Measurements from ENCODE around the gene DNAJC15.
"Not testable (repeated sequence)": the region's sequence is repeated elsewhere in the genome, so short reads cannot be mapped to it uniquely, and the experiment has no call there.

DNAJC15 gene

GRCh38 chr13:43040581-43041368, 17.4 kb downstream of the DNAJC15 start:
- H3K4me1 ChIP-seq (ENCODE audit: control insufficient read depth in 1 of 2, insufficient read depth in 2 of 2, low read length in 2 of 2) = peaks cover 18 to 30% of the 10 kb centered on the region in 2 donors
- not testable (repeated sequence) for H3K9me3 ChIP-seq (ENCODE audit: control insufficient read depth in 1 of 2, low read length in 2 of 2); H3K27ac ChIP-seq (ENCODE audit: low read depth, low read length); H3K27me3 ChIP-seq (ENCODE audit: control insufficient read depth in 1 of 2, insufficient read depth in 2 of 2, low read length in 2 of 2); H3K4me3 ChIP-seq (ENCODE audit: low read depth in 1 of 2, low read length in 2 of 2); H3K36me3 ChIP-seq (ENCODE audit: control insufficient read depth in 1 of 2, insufficient read depth in 2 of 2, low read length in 2 of 2); H3K9ac ChIP-seq (ENCODE audit: low read depth in 1 of 2, low read length in 2 of 2)

- no peaks in the 10 kb centered on the region for H3K9me3 ChIP-seq (ENCODE audit: control insufficient read depth in 1 of 2, low read length in 2 of 2)
- no peaks in the 10 kb centered on the region for H3K27me3 ChIP-seq (ENCODE audit: control insufficient read depth in 1 of 2, insufficient read depth in 2 of 2, low read length in 2 of 2)
- H3K27ac ChIP-seq (ENCODE audit: low read depth, low read length) = no peak overlapping the region
- H3K4me3 ChIP-seq (ENCODE audit: low read depth in 1 of 2, low read length in 2 of 2) = no peak overlapping the region
- H3K9ac ChIP-seq (ENCODE audit: low read depth in 1 of 2, low read length in 2 of 2) = no peak overlapping the region
- peaks cover 21 to 30% of the 10 kb centered on the region in 2 donors for H3K4me1 ChIP-seq (ENCODE audit: control insufficient read depth in 1 of 2, insufficient read depth in 2 of 2, low read length in 2 of 2)
- peaks cover 0 to 7% of the 10 kb centered on the region in 2 donors for H3K36me3 ChIP-seq (ENCODE audit: control insufficient read depth in 1 of 2, insufficient read depth in 2 of 2, low read length in 2 of 2)
Measured at GRCh38 chr13:43041369-43041921, 18.1 kb downstream of the DNAJC15 start.

- Histone ChIP-seq H3K4me3 (ENCODE audit: low read depth in 1 of 2, low read length in 2 of 2) (no peak overlapping the region), H3K9ac (ENCODE audit: low read depth in 1 of 2, low read length in 2 of 2) (no peak overlapping the region), H3K4me1 (ENCODE audit: control insufficient read depth in 1 of 2, insufficient read depth in 2 of 2, low read length in 2 of 2) (peaks cover 21 to 30% of the 10 kb centered on the region in 2 donors), H3K9me3 (ENCODE audit: control insufficient read depth in 1 of 2, low read length in 2 of 2) (no peaks in the 10 kb centered on the region), H3K27ac (ENCODE audit: low read depth, low read length) (no peak overlapping the region), H3K36me3 (ENCODE audit: control insufficient read depth in 1 of 2, insufficient read depth in 2 of 2, low read length in 2 of 2) (peaks cover 0 to 3% of the 10 kb centered on the region in 2 donors), H3K27me3 (ENCODE audit: control insufficient read depth in 1 of 2, insufficient read depth in 2 of 2, low read length in 2 of 2) (no peaks in the 10 kb centered on the region)
Measured at GRCh38 chr13:43042410-43042921, 19.1 kb downstream of the DNAJC15 start.

- H3K27me3 ChIP-seq (ENCODE audit: control insufficient read depth in 1 of 2, insufficient read depth in 2 of 2, low read length in 2 of 2) = no peaks in the 10 kb centered on the region
- peaks cover 23 to 35% of the 10 kb centered on the region in 2 donors for H3K4me1 ChIP-seq (ENCODE audit: control insufficient read depth in 1 of 2, insufficient read depth in 2 of 2, low read length in 2 of 2)
- H3K4me3 ChIP-seq (ENCODE audit: low read depth in 1 of 2, low read length in 2 of 2) = peak overlapping the region in 1 of 2 donors; percentile 8
- peaks cover 0 to 3% of the 10 kb centered on the region in 2 donors for H3K36me3 ChIP-seq (ENCODE audit: control insufficient read depth in 1 of 2, insufficient read depth in 2 of 2, low read length in 2 of 2)
- peak overlapping the region in 1 of 2 donors; percentile 46 for H3K9ac ChIP-seq (ENCODE audit: low read depth in 1 of 2, low read length in 2 of 2)
- H3K27ac ChIP-seq (ENCODE audit: low read depth, low read length) = peak overlapping the region; percentile 60
- no peaks in the 10 kb centered on the region for H3K9me3 ChIP-seq (ENCODE audit: control insufficient read depth in 1 of 2, low read length in 2 of 2)
Measured at GRCh38 chr13:43044720-43045301, 21.4 kb downstream of the DNAJC15 start.

- Histone ChIP-seq H3K27ac (ENCODE audit: low read depth, low read length) (peak overlapping the region; percentile 60), H3K4me1 (ENCODE audit: control insufficient read depth in 1 of 2, insufficient read depth in 2 of 2, low read length in 2 of 2) (peaks cover 23 to 35% of the 10 kb centered on the region in 2 donors), H3K9ac (ENCODE audit: low read depth in 1 of 2, low read length in 2 of 2) (peak overlapping the region in 1 of 2 donors; percentile 46), H3K4me3 (ENCODE audit: low read depth in 1 of 2, low read length in 2 of 2) (peak overlapping the region in 1 of 2 donors; percentile 8)
- H3K9me3 ChIP-seq (ENCODE audit: control insufficient read depth in 1 of 2, low read length in 2 of 2); H3K27me3 ChIP-seq (ENCODE audit: control insufficient read depth in 1 of 2, insufficient read depth in 2 of 2, low read length in 2 of 2); H3K36me3 ChIP-seq (ENCODE audit: control insufficient read depth in 1 of 2, insufficient read depth in 2 of 2, low read length in 2 of 2): not testable (repeated sequence)
Measured at GRCh38 chr13:43045302-43045773, 22.0 kb downstream of the DNAJC15 start.

GRCh38 chr13:43046259-43046658, 22.9 kb downstream of the DNAJC15 start:
- Histone ChIP-seq H3K27me3 (ENCODE audit: control insufficient read depth in 1 of 2, insufficient read depth in 2 of 2, low read length in 2 of 2) (no peaks in the 10 kb centered on the region), H3K9me3 (ENCODE audit: control insufficient read depth in 1 of 2, low read length in 2 of 2) (no peaks in the 10 kb centered on the region), H3K36me3 (ENCODE audit: control insufficient read depth in 1 of 2, insufficient read depth in 2 of 2, low read length in 2 of 2) (peaks cover 0 to 3% of the 10 kb centered on the region in 2 donors), H3K9ac (ENCODE audit: low read depth in 1 of 2, low read length in 2 of 2) (no peak overlapping the region), H3K27ac (ENCODE audit: low read depth, low read length) (no peak overlapping the region), H3K4me1 (ENCODE audit: control insufficient read depth in 1 of 2, insufficient read depth in 2 of 2, low read length in 2 of 2) (peaks cover 23 to 34% of the 10 kb centered on the region in 2 donors), H3K4me3 (ENCODE audit: low read depth in 1 of 2, low read length in 2 of 2) (no peak overlapping the region)

GRCh38 chr13:43054803-43055802, 31.7 kb downstream of the DNAJC15 start:
- Histone ChIP-seq H3K36me3 (ENCODE audit: control insufficient read depth in 1 of 2, insufficient read depth in 2 of 2, low read length in 2 of 2) (no peaks in the 10 kb centered on the region), H3K4me1 (ENCODE audit: control insufficient read depth in 1 of 2, insufficient read depth in 2 of 2, low read length in 2 of 2) (peaks cover 33 to 36% of the 10 kb centered on the region in 2 donors), H3K27me3 (ENCODE audit: control insufficient read depth in 1 of 2, insufficient read depth in 2 of 2, low read length in 2 of 2) (no peaks in the 10 kb centered on the region), H3K9ac (ENCODE audit: low read depth in 1 of 2, low read length in 2 of 2) (peak overlapping the region; percentile 61 to 94), H3K27ac (ENCODE audit: low read depth, low read length) (peak overlapping the region; percentile 90), H3K4me3 (ENCODE audit: low read depth in 1 of 2, low read length in 2 of 2) (peak overlapping the region; percentile 75 to 92), H3K9me3 (ENCODE audit: control insufficient read depth in 1 of 2, low read length in 2 of 2) (no peaks in the 10 kb centered on the region)

- Histone ChIP-seq H3K27me3 (ENCODE audit: control insufficient read depth in 1 of 2, insufficient read depth in 2 of 2, low read length in 2 of 2) (no peaks in the 10 kb centered on the region), H3K9me3 (ENCODE audit: control insufficient read depth in 1 of 2, low read length in 2 of 2) (no peaks in the 10 kb centered on the region), H3K36me3 (ENCODE audit: control insufficient read depth in 1 of 2, insufficient read depth in 2 of 2, low read length in 2 of 2) (no peaks in the 10 kb centered on the region), H3K9ac (ENCODE audit: low read depth in 1 of 2, low read length in 2 of 2) (no peak overlapping the region), H3K4me1 (ENCODE audit: control insufficient read depth in 1 of 2, insufficient read depth in 2 of 2, low read length in 2 of 2) (peaks cover 33 to 36% of the 10 kb centered on the region in 2 donors), H3K27ac (ENCODE audit: low read depth, low read length) (no peak overlapping the region), H3K4me3 (ENCODE audit: low read depth in 1 of 2, low read length in 2 of 2) (no peak overlapping the region)
Measured at GRCh38 chr13:43057653-43058317, 34.4 kb downstream of the DNAJC15 start.

- Histone ChIP-seq H3K36me3 (ENCODE audit: control insufficient read depth in 1 of 2, insufficient read depth in 2 of 2, low read length in 2 of 2) (no peaks in the 10 kb centered on the region), H3K4me3 (ENCODE audit: low read depth in 1 of 2, low read length in 2 of 2) (no peak overlapping the region), H3K9me3 (ENCODE audit: control insufficient read depth in 1 of 2, low read length in 2 of 2) (no peaks in the 10 kb centered on the region), H3K27me3 (ENCODE audit: control insufficient read depth in 1 of 2, insufficient read depth in 2 of 2, low read length in 2 of 2) (no peaks in the 10 kb centered on the region), H3K4me1 (ENCODE audit: control insufficient read depth in 1 of 2, insufficient read depth in 2 of 2, low read length in 2 of 2) (peaks cover 33 to 36% of the 10 kb centered on the region in 2 donors), H3K9ac (ENCODE audit: low read depth in 1 of 2, low read length in 2 of 2) (no peak overlapping the region), H3K27ac (ENCODE audit: low read depth, low read length) (no peak overlapping the region)
Measured at GRCh38 chr13:43058318-43058674, 34.9 kb downstream of the DNAJC15 start.

Measured in duodenal mucosa (tissue), 2 donors.